Left hindlimb (tissue), 1 donor: Measurements from ENCODE around the gene AGBL4.

Experiments used
- DNase-seq: peaks from one replicate; pipeline ENCODE4 v3.0.0-alpha.2; 2018

Gene AGBL4

DNA sequence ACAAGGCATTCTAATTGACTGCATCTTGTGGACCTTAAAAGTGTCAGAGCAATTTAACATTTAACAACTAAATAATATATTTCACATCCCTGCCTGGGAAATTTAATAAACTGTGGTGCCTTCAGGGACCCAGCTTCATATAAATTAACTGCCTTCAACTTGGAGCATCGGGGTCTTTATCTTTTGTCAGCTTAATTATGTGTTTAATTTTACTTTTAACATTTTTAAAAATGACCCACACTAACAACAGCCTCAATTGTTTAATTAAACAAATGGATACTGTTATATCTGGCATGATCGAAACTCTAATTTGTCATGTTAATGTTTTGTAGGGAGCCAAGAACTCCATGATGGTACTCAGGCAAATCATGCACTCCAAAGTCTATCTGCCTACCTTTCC is 857.7 kb downstream of the AGBL4 start:
- DNase-seq, result no peak

DNA sequence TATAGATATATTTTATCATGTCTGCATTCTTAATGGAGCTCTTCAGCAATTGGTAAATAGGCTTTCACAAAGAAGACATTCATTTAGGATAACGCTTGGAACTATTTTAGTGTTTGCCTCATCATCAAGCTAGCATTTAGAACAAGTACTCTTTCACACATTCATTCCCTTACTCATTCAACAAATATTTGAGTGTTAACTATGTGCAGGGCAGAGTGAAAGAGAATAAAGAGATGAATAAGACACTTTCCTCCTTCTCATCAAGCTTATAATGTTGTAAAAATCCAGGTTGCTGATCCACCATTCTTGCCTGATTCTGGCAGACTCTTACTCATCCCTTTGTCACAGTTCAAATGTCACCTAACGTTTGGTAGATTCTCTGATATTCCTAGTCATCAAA is 860.7 kb downstream of the AGBL4 start:
- no peak for DNase-seq

DNA sequence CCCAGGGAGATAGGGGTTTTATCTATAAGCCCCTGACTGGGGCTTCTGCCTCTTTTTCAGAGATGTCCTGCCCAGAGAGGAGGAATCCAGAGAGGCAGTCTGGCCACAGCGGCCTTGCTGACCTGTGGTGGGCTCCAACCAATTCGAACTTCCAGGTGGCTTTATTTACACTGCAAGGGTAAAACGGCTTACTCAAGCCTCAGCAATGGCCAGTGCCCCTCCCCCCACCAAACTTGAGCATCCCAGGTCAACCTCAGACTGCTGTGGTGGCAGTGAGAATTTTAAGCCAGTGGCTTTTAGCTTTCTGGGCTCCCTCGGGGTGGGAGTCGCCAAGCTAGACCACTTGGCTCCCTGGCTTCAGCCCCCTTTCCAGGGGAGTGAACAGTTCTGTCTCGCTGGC is 863.1 kb downstream of the AGBL4 start:
- no peak for DNase-seq

DNA sequence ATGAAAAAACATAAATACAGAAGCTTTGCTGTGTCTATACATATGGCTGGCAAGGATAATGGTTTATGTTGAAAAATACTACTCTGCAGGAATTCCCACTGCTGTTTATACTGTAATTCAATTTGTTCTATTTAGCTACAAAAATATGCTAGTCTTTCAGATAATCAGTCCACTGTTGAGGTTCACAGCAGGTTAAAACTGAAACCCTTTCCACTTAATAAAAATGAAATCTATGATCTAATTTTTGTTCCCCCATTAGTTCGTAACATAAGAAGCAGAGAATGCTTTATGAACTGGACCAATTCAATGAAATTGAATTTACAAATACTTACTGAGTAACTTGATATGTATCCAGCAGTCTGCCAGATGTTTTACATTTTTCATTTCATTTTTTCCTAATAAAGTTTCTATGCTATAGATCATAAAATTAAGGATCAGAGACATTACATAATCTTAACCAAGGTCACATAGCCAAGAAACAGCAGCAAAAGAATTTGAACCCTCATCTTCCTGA is 887.0 kb downstream of the AGBL4 start:
- DNase-seq, result no peak

DNA sequence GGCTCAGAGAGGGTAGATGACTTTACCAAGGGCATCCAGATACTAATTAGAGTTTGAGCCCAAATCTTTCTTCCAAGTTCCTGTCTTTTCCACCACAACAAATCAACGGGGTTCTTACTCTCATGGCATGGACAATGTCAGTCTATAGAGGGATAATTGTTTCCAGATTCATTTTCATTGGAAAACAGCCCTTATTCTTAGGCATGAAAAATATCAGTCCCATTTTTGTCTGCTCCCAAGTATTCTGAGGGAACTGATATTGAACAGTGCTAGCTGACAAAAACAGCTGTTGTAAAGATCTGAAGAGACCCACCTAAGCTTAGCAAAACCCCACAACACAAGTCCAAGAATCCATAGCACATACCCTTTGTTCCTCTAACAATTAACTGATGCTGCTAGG is 898.0 kb downstream of the AGBL4 start:
- no peak for DNase-seq

DNA sequence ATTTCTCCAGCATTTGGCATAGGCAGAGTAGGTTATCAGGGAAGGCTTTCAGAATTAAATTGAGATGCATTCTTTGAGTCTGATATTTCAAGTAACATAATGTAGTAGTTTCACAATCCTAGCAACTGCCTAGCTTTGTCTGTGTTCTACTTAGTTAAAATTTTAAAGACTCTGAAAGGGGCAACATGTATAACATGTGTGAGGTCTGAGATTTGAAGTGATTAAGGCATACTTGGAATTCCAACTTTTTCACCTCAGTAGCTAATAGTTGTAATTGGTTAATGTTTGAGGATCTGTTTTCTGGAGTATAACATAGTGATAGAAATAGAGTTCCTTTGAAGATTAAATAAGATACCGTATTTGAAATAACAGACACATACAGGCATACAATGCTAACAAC is 911.8 kb downstream of the AGBL4 start:
- no peak for DNase-seq

DNA sequence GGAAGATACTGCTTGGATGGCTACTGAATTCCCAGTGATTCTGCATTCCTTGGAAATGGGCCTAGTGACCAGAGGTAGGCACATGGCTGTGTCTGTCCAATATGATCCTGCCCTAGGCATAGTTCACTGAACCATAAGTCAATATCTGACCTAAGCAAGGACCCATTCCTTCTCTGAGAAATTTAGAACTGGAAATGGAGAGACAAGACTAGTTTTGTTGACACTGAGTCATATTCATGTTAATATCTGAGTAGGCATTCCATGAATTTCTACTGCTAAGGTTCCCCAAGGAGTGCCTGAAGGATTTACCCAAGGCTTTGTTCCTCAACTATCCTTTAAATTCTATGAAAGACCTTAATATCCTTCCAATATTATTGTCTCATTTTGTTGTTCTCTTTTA is 917.3 kb downstream of the AGBL4 start:
- no peak for DNase-seq

DNA sequence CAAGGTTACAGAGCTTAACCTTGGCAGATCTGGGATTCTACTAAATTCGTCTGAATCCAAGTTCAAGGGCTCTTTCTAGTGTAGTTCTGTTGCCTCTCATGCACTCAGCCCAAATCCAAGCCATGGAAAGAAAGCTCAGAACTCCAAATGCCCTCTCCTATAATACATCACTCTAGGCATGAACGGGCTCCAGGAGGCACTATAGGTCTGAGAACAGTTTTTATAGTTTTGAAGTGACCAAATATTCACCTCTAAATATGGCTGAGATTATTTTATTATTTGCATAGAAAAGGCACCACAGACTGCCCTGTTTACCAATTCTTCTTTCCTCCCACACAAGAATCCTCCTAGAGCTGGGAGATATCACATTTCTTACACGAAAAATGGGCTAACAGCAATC is 919.2 kb downstream of the AGBL4 start:
- DNase-seq, result no peak

DNA sequence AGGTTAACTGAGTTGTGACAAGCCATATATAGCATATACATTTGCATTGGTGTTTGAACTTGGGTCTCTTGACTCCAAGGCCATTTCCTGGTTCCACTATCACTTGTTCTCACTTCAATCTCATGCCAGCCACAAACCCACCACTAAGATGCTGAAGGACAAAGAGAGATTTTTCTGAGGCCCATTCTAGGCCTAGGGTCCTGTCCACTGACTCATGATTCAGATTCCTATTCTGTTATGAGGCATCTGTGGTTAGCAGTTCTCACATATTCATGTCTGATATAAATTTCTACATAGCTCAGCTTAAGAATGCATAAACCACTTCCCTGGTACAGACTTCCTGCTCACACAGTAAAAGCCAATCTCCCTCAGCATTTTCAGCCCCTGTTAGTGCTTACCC is 921.0 kb downstream of the AGBL4 start:
- no peak for DNase-seq

DNA sequence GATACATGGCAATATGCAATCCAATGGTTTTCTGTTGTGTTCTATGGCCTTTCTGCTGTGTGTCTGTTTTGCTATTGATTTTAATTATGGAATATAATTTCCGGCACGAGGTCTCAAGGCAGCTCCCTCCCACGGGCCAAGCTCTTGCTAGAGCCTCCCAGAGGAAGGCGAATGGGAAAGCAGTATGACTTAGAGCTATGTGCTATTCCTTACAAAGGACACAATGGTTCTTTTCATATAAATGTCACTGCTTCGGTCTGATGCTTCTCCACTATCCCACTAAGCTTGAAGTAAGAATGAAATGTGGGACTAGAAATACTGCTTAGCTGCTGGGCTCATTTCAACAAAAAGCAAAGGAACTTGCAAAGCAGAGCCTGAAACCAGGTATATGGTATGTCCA is 924.9 kb downstream of the AGBL4 start:
- DNase-seq, result no peak

DNA sequence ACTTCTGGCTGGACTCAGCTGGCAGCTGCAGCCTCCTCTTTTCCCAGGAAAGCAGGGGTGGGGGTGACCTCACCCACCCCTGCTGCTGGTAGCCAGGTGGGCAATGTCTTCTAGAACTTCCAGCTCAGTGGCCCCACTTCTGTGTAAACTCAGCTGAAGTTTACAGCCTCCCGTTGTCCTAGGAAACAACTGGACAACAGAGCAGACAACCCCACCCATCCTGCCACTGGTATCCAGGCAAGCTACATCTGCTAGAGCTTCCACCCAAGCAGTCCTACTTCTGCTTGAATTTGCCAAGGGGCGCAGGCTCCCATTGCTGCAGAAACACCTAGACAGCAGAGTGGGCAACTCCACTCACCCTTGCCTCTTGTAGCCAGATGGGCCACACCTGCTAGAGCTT is 937.4 kb downstream of the AGBL4 start:
- DNase-seq, result no peak

DNA sequence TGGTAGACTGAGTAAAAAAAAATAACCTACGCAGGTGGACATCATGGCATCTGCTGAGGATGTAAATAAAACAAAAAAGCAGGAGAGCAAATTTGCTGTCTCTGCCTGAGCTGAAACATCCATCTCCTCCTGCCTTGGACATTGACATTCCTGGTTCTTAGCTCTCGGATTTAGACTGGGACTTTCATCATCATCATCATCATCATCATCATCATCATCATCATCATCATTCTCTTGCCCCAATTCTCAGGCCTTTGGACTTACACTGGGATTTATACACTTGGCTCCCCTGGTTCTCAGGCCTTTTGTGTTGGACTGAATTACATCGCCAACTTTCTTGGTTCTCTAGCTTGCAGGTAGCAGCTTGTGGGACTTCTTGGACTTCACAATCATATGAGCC is 938.7 kb downstream of the AGBL4 start:
- DNase-seq, result no peak

DNA sequence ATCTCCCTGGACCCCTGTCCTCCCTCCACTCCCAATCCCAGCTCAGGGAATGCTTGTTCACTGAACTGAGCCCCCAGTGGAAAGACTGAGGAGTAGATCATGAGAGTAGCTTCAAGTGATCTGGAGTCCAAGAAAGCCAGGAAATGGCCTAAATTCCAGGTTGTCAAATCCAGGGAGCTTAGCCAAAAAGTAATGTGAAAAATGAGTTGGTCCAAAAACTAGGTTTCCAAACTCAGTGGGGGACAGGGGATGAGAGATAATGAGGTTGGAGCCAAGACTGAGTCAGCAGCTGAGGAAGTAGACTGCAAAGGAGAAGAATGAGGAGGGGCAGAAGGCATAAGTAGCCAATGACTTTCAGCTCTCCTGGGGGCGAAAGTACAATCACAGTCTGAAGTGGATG is 963.0 kb downstream of the AGBL4 start:
- no peak for DNase-seq

DNA sequence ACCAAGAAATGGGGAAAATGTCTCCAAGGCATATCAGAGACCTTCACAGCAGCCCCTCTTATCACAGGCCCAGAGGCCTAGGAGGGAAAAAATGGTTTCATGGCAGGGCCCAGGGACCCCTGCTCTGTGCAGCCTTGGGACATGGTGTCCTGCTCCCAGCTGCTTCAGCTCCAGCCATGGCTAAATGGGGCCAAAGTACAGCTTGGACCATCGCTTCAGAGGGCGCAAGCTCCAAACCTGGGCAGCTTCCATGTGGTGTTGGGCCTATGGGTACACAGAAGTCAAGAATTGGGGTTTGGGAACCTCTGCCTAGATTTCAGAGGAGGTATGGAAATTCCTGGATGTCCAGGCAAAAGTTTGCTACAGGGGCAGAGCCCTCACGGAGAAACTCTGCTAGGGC is 964.7 kb downstream of the AGBL4 start:
- DNase-seq, result no peak

DNA sequence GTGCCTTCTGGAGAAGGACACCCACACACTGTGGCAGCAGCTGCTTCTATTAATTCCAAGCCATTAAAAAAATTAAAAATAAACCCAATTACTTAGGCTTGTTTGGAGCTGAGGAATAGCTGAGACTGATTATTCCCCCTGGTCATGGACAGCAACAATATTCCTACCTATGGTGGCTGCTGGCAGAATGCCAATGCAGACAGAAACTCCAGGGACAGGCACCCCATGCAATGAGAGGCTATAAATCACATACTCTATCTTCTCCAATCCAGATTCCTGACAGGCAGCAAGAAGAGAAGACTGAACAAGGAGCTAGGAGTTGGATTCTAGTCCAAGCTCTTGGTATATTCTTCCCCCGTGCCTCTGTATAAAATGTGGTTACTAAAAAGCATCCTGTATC is 971.7 kb downstream of the AGBL4 start:
- no peak for DNase-seq

DNA sequence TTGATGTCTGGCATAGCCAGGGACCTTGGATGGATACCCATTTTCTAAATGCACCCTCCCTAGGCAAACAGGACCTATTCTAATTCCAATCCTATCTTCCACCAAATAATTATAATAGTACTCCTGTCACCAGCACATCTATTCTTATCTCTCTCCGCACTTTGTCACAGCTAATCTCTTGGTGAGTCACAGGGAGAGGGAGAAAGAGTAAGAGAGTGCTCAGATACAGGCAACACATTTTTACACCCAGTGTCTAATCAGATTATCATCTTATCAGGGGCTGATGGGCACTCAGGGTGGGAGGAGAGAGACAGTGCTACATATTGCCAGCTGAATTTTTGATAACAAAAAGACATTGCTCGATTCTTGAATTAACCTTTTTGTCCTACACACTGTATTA is 972.1 kb downstream of the AGBL4 start:
- no peak for DNase-seq

DNA sequence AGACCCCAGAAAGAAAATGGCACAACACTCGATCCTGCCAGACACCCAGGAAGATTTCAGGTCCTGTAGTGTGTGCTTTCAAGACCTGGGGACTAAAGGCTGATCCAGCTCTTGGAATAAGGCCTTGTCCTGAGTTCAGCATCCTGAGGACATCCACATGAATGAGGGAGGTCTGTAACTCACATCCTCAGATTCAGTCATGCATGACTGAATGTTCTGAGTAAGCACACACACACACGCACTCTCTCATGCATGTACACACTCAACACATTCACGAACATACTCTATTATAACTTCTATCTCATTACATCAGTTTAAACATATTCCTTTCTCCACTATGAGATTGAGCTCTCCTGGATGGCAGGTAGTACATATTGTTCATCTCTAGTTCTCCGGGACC is 973.7 kb downstream of the AGBL4 start:
- DNase-seq, result no peak

DNA sequence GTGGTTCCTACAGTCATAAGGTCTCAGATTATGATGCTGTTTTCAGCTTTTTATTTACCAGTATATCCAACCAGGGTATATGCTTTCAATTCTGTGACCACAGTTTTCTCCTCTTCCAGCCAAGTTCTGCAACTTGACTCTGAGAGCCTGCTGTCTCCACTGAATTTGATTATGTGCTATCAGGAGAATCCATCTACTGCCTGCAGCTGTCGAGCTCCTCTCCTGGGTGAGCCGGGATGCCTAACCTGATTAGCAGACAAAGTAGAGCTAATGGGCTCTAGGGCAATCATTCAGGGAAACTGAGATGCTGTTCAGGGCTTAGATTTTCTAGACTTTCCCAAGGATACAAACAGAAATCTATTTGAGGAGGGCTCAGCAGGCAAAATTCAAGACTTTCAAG is 975.6 kb downstream of the AGBL4 start:
- DNase-seq, result no peak

DNA sequence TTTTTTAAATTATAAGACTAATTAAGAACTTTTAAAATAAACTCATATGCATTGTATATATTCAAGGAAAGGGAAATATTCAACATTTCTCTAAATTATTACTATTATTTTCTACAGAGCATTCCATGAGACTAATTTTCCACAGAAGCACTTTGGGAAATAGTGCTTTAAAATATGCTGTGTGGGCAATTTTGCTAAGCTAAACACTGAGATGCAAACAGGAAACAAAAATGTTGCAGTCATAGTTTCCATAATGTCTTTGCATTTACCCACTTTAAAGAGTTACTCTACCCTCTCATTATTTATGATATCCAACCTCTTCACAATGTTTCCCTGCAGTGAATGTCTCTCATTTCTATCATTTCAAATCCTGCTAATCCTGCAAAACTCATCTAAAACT is 977.4 kb downstream of the AGBL4 start:
- no peak for DNase-seq

DNA sequence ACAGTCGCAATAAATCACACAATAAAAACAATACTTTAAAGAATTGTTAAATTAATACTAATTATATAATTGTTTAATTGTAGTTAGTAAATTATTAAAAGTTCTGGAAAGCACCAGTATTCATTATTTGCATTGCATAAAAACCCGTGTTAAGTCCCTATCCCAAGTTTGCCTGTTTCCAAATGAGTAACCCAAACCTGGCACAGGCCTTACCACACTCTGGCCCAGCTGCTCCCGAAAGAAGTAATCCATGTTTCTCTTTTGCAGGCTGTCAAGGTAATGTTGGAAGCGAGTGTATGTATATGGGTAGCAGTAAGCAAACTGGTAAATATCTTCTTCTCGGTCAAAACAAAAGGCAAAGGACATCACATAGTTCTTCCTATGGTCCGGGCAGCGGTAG is 978.4 kb downstream of the AGBL4 start:
- DNase-seq, result no peak

DNA sequence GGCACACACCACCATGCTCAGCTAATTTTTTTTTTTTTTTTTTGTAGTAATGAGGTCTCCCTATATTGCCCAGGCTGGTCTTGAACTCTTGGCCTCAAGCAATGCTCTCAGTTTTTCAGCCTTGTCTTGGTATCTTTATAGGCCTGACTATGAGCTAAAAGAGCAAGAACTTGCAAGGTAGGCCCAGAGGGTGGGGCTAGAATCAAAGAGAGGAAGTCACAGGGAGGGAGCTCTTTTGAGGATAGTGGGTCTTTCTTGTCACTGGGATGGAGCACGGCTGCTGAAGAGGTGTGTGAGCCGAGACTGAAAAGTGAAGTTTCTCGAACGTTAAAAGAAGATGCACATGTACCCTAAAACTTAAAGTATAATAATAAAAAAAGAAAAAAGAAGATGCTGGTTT is 987.1 kb downstream of the AGBL4 start:
- DNase-seq, result no peak

DNA sequence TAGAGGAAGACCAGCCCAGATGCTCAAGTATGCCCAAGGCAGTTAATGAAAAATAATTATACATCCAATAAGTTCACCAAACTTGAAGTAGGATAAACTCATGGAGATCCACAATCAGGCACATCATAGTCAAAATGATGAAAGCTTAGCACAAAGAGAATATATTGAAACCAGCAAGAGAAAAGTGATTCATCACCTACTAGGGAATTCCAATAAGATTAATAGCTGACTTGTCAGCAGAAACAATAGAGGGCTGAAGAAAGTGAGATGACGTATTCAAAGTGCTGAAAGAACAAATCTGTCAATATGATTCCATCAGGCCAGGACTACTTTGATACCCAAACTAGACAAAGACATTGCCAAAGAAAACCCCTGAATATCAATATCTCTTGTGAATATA is 995.4 kb downstream of the AGBL4 start:
- DNase-seq, result no peak

DNA sequence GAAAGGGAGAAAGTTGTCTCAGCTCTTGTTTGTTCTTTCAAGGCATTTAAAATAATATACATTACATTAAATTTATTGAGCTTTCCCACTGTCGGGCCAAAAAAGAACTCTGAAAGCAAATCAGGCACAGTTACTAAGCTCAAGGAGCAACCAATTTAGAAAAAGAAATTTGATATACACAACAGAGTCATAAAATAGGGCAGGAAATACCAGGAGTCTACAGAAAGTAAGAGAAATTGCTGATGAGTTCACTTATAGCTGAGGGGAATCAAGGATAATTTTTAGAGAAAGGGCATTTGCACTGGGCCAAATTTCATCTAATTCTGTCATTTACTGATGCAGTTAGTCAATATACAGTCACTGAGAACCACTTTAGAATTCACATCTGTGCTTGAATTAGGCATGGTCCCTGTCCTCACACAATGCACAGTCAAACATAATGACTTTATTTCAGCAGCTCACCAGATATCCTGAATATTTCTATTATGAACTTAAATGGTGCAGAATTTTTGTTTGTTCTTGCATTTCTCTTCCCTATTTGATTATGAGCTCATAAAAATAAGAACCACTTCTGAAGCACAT is 997.4 kb downstream of the AGBL4 start:
- no peak for DNase-seq

DNA sequence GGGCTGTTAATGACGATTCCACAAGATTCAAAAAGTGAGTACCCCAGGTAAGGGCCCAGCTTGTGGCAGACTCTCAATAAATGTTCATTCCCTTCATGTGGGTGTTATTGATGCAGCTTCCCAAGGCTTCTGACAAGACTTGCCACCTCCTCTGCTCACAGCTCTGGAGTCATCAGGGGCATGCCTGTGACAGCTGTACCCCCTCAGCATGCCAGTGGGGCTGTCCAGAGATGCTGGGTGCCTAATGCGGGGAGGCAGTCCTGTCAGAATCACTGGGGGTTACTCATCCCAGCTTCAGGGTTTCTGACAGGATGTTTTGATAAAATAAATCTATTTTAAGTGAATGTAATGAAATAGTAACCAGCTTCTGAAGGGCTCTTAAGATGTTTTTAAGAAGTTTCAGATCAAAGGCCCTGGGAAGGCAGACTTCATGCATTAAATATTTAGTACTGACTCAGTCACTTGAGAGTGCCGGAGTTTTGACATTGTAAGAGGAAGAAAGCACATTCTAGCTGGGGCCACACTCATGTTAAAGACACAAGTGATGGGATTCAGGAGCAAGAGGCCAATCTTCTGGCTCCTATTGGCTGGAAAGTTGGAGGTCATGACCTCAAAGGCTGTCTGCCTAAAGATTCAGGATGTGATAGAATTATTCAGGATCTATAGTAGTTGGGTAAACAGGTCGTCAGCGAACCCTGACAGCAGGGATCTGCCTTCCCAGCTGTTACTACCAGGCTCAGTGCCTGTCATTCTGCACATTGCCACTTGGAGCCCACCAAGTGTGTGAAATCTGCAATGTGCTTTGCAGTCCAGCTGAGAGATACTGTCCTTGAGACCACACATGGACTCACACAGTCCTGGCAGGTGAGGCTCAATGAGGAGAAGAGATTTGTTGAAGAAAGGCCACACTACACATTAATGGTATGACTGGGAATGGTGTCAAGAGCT is 1007.5 kb downstream of the AGBL4 start:
- no peak for DNase-seq

DNA sequence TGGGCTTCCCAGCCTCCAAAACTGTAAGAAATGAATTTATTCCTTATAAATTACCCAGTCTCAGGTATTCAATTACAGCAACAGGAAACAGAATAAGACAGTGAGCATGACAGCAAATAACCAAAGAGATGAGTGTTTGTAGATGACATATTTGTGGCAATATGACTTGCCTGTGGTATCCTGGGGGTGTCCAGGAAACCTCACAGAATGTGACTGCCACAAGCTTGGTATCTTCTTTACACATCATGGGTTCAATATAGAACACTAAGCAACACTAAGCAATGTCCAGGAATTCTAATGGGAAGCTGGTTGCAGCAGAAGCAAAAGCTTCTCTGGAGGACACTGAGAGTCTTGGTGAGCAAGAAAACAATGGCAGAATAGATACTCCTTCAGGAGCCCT is 1010.7 kb downstream of the AGBL4 start:
- no peak for DNase-seq
